MCF 10A (cell line): ENCODE data around the gene CTNNA2. TPM values are rescaled to one million over a fixed set of nuclear protein-coding genes. Genes with fewer than 3 reads are reported as not detected.

Experiments
- BruUV-seq: library from RNA; stranded (reverse); fragments of 400-500 nt; replicated peaks from 2 replicates; lab custom pipeline; 2021; lab: Mats Ljungman, UMichigan
- CTCF ChIA-PET: fragments of 300-600 bp; sonication (Branson Sonifier 250); formaldehyde crosslinking; extraction: SDS; loops from one replicate; lab custom pipeline; 2021; ENCODE audit warnings: antibody characterized with exemption, inconsistent platforms; lab: Yijun Ruan, JAX
- POLR2A ChIA-PET: fragments of 300-600, 350-650 bp; sonication (Branson Sonifier 250); formaldehyde crosslinking; extraction: SDS; loops from one replicate; lab custom pipeline; 2020; ENCODE audit warnings: antibody characterized with exemption, inconsistent platforms; lab: Yijun Ruan, JAX
- DNase-seq: peaks from one replicate; pipeline ENCODE4 v3.0.0-alpha.2; 2018; ENCODE audit not compliant: unreplicated experiment
- H3K27ac Mint-ChIP-seq: one replicate; pipeline ENCODE4 v1.8.0; 2022; ENCODE audit warnings: mild to moderate bottlenecking, low read depth, mixed read lengths; ENCODE audit not compliant: unreplicated experiment
- H3K27me3 Mint-ChIP-seq: one replicate; pipeline ENCODE4 v1.8.0; 2022; ENCODE audit warnings: mixed read lengths; ENCODE audit not compliant: insufficient read depth, unreplicated experiment
- H3K36me3 Mint-ChIP-seq: one replicate; pipeline ENCODE4 v1.8.0; 2022; ENCODE audit warnings: mild to moderate bottlenecking, moderate library complexity, mixed read lengths; ENCODE audit not compliant: insufficient read depth, unreplicated experiment
- H3K4me1 Mint-ChIP-seq: one replicate; pipeline ENCODE4 v1.8.0; 2022; ENCODE audit warnings: mixed read lengths; ENCODE audit not compliant: insufficient read depth, unreplicated experiment
- H3K4me3 Mint-ChIP-seq: one replicate; pipeline ENCODE4 v1.8.0; 2022; ENCODE audit warnings: mild to moderate bottlenecking, moderate library complexity, mixed read lengths; ENCODE audit not compliant: unreplicated experiment
- H3K9me3 Mint-ChIP-seq: one replicate; pipeline ENCODE4 v1.8.0; 2022; ENCODE audit warnings: mixed read lengths; ENCODE audit not compliant: unreplicated experiment
- intact Hi-C: fragments of 100-400 bp; cut with micrococcal nuclease; formaldehyde crosslinking; loops from 2 replicates; pipeline ENCODE4 v1.14.1; 2022
- total RNA-seq: library from RNA; stranded (reverse); gene quantifications from 2 replicates; pipeline ENCODE4 v1.2.3, GENCODE V29; 2022
- TF ChIP-seq, protein P1 (sequence below): fragments of 200-600 bp; IDR thresholded peaks from one replicate; pipeline ENCODE4 v1.8.0; 2022; ENCODE audit warnings: antibody characterized with exemption, mild to moderate bottlenecking; ENCODE audit not compliant: unreplicated experiment

CTNNA2 gene
- total RNA-seq, 1 experiment from 2014 or later, result not detected

DNA sequence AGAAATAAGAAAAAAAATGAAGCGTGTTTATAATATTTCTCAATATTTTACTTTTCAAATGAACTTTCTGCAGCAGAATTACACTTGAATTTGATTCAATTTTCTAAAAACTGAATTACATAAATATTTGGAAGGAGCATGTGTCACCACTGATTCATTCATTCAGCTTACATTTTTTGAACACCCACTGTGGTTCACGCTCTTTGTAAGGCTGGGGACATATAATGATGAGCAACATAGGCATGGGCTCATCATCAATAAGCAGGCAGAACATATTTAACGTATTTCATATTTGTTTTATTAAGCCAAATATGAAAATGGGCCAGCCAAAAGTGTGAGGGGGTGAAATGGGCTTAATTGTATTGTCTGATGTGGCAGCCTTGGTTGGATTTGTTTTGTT is 209.1 kb downstream of the CTNNA2 start:
- no peak overlapping the region for H3K27ac Mint-ChIP-seq
- BruUV-seq, result no TSS peak
- intact Hi-C loops, result no loop called here

DNA sequence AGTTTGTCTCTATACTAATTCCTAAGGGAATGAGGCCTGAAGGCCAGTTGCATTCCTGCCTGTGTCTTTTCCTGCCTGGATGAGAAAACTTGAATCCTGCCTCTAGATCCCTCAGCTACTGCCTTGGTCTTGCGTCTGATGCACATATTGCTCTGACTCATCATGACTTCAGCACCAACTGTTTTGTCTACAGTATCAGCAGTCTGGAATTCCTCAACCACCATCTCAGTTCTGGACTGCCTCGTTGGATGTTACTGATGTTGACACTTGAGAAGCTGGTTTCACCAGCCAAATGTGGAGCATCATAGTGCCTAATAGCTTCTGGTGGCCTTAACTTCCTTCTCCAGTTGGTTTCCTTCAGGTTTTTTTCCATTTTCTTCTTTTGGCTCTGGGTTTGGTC is 211.0 kb downstream of the CTNNA2 start:
- Mint-ChIP-seq H3K9me3 (no peaks in the 10 kb centered on the region), H3K27ac (no peak overlapping the region), H3K27me3 (no peaks in the 10 kb centered on the region), H3K4me3 (no peak overlapping the region), H3K4me1 (peaks cover 15% of the 10 kb centered on the region), H3K36me3 (no peaks in the 10 kb centered on the region)
- intact Hi-C loops, result no loop called here
- peak; percentile 73 for DNase-seq
- BruUV-seq, result no TSS peak
- CTCF ChIA-PET, result interaction anchor here (0.7 to 1.2 kb wide), 2 partner anchors 11 to 266 kb away, joined by 3 to 4 read pairs; no protein-coding TSS in a partner anchor
- POLR2A ChIA-PET, result no interaction called here
- TF ChIP-seq, protein P1, sequence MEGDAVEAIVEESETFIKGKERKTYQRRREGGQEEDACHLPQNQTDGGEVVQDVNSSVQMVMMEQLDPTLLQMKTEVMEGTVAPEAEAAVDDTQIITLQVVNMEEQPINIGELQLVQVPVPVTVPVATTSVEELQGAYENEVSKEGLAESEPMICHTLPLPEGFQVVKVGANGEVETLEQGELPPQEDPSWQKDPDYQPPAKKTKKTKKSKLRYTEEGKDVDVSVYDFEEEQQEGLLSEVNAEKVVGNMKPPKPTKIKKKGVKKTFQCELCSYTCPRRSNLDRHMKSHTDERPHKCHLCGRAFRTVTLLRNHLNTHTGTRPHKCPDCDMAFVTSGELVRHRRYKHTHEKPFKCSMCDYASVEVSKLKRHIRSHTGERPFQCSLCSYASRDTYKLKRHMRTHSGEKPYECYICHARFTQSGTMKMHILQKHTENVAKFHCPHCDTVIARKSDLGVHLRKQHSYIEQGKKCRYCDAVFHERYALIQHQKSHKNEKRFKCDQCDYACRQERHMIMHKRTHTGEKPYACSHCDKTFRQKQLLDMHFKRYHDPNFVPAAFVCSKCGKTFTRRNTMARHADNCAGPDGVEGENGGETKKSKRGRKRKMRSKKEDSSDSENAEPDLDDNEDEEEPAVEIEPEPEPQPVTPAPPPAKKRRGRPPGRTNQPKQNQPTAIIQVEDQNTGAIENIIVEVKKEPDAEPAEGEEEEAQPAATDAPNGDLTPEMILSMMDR, result no peak

More for the DNA sequence above, 209.1 kb downstream of the CTNNA2 start:
- ChIA-PET POLR2A (no interaction called here), CTCF (no interaction called here)
- Mint-ChIP-seq H3K4me3 (no peak overlapping the region), H3K36me3 (no peaks in the 10 kb centered on the region), H3K9me3 (no peaks in the 10 kb centered on the region), H3K4me1 (peaks cover 22% of the 10 kb centered on the region), H3K27me3 (no peaks in the 10 kb centered on the region)
- DNase-seq, result no peak
- TF ChIP-seq, protein P1, result no peak

DNA sequence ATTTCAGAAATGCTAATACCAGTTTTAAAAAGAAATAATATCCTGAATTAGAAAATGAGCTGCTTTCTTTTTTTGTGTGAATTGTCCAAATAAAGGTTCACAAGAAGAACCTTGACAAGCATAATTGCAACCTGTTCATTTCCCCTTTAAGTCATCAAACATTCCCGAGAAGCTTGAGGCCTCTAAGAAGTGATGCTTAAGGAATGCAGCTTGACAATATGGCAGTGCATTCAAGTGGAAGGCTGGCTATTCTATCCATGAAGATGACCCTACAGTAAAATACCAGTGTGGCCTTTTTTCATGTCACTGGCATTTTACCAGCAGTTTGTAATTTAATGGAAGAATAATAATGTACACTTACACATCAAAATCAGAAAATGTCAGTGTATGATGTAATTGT is 216.7 kb downstream of the CTNNA2 start:
- ChIA-PET CTCF (interaction anchor here (0.7 kb wide), 1 partner anchor 23 kb away, joined by 3 read pairs; no protein-coding TSS in a partner anchor), POLR2A (interaction anchor here (0.6 kb wide), 1 partner anchor 15 kb away, joined by 3 read pairs; no protein-coding TSS in a partner anchor)
- Mint-ChIP-seq H3K4me1 (no peaks in the 10 kb centered on the region), H3K4me3 (no peak overlapping the region), H3K27ac (no peak overlapping the region), H3K9me3 (no peaks in the 10 kb centered on the region), H3K36me3 (no peaks in the 10 kb centered on the region), H3K27me3 (no peaks in the 10 kb centered on the region)
- intact Hi-C loops, result no loop called here
- TF ChIP-seq, protein P1, result no peak
- no TSS peak for BruUV-seq
- DNase-seq, result no peak

DNA sequence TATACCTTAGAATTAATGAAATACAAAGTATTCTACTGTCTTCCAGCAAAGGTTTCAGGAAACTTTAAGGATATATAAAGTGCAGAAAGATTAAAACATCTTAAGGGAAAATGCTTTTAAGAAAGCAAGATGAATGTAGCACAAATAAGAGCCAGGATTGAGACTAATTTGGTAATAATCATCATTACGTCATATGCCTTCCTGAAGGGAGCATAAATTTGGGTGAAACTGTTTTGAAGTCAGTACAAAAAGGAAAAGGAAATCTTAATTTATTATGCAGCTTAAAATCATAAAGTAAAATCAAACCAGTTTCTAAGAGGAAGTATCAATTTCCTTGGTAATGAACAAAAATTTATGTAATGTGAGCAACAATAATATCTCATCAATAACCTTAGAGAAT is 221.7 kb downstream of the CTNNA2 start:
- Mint-ChIP-seq H3K4me1 (peaks cover 6% of the 10 kb centered on the region), H3K27me3 (no peaks in the 10 kb centered on the region), H3K27ac (no peak overlapping the region), H3K36me3 (no peaks in the 10 kb centered on the region), H3K9me3 (no peaks in the 10 kb centered on the region), H3K4me3 (no peak overlapping the region)
- CTCF ChIA-PET, result interaction anchor here (0.7 kb wide), 1 partner anchor 481 kb away, joined by 3 read pairs; no protein-coding TSS in a partner anchor
- TF ChIP-seq, protein P1, result no peak
- no peak for DNase-seq
- POLR2A ChIA-PET, result no interaction called here
- BruUV-seq, result no TSS peak
- intact Hi-C loops, result no loop called here
